GM21447 (cell line): Measurements from ENCODE around the gene ZNF775.

Source experiments
- ATAC-seq: cut with Tn5 transposase; IDR thresholded peaks from one replicate; pipeline ENCODE4 v1.9.1; 2021; ENCODE audit not compliant: unreplicated experiment

The ZNF775 gene

DNA sequence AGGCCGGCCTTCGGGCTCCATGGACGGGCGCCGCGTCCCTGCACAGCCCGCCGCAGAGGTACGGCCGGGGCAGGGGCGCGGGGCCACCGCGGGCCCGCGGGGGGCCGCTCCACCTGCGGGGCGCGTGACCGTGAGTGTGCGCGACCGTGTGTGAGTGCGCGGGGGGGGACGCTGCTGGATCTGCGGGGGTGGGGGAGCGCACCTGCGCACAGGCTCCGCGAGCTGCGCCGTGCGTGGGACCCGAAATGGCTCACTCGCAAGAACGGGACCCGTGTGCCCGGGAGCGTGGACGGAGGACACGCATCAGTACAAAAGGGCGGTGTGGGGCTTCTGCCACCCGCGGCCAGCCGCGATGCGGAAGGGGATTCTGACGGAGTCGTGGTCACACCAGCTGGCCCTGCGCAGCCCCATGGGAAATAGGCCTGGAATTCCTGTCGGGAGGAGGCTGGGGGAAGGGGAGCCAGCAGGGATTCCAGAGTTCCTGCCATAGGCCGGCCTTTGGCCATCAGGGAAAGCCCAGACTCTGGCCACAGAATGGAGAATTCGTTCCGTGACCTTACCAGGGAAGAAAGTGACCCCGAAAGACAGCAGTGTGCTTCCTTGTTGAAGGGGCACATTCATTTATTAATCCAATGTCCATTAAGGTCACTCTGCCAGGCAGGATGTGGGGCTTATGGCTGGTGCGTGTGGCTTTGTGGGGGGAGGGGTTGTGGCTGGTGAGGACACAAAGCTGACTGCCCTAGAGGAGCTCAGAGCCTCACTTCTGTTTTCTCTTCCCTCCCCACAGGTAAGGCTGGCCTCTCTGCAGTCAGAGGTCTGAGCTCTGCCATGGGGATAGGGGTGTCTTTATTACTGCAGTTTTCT, 10.0 kb upstream of the ZNF775 start:
- peak; percentile 41 for ATAC-seq

DNA sequence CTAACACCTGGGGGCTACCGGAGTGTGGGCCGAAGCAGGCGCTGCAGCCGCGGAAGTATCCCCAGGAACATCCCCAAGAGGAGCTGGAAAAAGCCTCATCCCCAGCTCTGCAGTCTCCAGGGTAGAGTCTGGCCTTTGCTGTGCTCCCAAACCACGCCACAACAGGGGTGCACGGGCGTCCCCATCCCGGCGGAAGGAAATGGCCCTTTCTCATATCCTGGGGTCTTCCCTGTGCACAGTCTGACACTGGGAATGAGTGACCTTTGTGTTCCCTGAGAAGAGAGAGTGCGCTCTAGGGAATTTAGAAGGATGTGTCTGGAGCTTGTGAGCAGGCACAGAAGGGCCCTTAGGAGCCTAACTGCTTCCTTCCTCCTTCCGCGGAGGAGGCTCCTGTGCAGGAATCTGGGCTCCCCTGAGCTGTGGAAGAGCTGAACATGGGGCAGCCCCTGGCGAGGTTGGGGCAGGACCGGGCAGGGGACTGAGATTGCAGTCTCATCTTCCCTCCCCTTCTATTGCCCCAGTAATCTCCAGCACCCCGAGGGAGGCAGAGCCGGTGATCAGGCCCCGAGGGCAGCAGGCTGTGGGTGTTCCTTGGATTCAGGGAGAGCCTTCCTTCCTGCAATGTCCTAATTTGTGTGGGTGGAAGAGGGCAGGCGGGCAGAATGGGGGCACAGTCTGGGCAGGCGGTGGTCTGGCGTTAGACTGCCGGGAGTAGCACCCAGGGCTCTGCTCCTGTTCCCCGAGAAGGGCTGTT, 9.2 kb upstream of the ZNF775 start:
- ATAC-seq, result peak; percentile 0

DNA sequence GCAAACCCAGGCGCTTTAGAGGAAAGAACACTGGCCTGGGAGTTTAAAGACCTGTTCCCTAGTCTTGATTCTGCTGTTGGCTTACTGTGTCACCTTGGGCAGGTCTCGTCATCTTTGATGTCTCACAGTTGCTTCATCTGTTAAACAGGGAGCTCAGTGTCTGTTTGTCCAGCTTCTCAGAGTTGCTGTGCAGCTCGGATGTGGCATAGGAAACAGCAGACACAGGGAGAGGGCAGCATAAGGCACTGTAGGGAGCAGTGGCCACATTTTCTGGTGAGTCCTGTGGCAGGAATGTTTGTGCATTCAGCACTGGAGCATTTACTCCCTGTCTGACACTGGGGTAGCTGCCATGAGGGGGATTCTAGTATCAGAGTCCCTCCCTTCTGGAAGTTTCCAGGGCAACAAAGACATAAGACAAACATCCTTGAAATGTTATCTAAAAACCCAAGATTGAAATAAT, 8.5 kb upstream of the ZNF775 start:
- no peak for ATAC-seq

DNA sequence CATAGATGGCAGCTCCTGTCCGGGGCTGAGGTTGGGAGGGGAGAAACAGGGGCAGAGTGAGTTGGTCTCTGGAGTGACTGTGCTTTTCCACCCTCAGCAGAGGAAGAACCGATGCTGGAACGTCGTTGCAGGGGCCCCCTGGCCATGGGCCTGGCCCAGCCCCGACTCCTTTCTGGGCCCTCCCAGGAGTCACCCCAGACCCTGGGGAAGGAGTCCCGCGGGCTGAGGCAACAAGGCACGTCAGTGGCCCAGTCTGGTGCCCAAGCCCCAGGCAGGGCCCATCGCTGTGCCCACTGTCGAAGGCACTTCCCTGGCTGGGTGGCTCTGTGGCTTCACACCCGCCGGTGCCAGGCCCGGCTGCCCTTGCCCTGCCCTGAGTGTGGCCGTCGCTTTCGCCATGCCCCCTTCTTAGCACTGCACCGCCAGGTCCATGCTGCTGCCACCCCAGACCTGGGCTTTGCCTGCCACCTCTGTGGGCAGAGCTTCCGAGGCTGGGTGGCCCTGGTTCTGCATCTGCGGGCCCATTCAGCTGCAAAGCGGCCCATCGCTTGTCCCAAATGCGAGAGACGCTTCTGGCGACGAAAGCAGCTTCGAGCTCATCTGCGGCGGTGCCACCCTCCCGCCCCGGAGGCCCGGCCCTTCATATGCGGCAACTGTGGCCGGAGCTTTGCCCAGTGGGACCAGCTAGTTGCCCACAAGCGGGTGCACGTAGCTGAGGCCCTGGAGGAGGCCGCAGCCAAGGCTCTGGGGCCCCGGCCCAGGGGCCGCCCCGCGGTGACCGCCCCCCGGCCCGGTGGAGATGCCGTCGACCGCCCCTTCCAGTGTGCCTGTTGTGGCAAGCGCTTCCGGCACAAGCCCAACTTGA, 7.8 kb upstream of the ZNF775 start:
- no peak for ATAC-seq

DNA sequence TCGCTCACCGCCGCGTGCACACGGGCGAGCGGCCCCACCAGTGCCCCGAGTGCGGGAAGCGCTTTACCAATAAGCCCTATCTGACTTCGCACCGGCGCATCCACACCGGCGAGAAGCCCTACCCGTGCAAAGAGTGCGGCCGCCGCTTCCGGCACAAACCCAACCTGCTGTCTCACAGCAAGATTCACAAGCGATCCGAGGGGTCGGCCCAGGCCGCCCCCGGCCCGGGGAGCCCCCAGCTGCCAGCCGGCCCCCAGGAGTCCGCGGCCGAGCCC, 7.2 kb upstream of the ZNF775 start:
- no peak for ATAC-seq

DNA sequence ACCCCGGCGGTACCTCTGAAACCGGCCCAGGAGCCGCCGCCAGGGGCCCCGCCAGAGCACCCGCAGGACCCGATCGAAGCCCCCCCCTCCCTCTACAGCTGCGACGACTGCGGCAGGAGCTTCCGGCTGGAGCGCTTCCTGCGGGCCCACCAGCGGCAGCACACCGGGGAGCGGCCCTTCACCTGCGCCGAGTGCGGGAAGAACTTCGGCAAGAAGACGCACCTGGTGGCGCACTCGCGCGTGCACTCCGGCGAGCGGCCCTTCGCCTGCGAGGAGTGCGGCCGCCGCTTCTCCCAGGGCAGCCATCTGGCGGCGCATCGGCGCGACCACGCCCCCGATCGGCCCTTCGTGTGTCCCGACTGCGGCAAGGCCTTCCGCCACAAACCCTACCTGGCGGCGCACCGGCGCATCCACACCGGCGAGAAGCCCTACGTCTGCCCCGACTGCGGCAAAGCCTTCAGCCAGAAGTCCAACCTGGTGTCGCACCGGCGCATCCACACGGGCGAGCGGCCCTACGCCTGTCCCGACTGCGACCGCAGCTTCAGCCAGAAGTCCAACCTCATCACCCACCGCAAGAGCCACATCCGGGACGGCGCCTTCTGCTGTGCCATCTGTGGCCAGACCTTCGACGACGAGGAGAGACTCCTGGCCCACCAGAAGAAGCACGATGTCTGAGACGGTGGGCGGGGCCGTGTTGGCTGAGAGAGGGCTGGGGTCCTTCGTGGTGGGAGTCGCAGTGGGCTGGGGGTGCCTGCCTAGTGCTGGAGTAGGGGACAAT, 6.7 kb upstream of the ZNF775 start:
- no peak for ATAC-seq

DNA sequence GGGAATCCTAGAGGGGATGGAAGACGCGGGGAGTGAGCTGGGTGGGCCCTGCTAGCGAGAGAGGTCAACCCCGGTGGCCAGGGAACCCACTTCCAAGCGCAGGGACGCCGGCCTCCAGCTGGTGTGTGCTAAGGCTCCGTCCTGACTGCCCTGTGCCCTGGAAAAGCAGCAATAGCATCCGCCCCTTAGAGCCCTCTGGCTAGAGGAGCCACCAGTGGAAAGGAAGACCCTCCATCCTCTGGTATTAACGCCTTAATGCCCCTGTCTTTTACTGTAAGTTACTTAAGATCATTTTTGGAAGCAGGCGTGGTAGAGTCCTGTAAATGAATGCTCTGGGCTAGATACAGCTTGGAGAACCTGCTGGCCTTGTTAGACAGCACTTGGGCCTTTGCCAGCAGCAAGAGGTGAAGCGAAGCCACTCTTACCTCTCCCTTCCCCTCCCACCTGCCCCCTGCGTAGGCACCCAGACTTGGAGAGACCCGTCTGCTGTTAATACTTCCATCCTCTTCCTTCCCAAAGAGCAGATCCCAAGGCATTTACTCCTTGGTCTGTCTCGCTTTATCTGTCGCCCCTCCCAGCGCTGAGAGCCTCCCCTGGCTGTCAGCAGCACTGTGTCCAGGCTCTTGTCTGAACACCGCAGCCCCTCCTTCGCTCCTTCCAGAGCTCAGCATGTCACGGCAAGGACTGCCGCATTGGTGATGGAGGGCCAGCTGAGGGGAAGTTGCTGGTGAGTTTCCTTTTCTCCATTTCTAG, 5.9 kb upstream of the ZNF775 start:
- ATAC-seq, result no peak

DNA sequence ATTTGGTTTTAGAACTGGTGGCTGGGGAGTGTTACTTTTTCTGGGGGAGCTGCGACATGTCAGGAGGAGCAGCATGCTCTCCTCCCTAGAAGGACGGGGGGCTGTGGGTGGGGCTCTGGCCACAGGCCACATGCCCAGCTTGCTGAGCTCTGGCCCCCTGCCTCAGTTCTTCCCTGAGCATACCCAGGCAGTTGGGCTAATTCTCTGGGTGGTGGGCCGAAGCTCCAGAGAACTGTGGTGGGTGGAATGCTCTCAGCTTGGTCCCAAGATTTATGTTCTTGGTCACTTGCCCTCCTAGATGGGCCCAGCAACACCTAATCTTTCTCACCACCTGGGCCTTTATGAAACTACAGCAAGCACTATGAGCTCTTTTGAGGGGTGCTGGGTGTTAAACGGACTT, 5.1 kb upstream of the ZNF775 start:
- no peak for ATAC-seq

DNA sequence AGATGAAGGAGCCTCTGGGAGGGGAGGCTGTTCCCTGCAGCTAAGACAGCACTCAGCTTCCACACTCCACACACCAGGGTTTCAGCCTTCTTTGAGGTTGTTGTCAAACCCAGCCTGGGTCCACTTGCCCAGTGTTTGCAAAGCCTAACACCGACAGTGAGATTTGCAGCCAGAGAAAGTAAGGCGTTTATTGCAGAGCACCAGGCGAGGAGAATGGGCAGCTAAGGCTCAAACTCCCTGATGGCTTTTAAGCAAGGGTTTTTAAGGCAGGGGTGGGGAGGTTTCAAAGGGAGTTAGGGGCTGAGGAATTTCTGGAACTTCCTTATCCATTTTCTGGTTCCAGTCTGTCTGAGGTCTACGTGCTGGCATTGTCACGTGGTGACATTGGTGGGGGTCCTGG, 4.7 kb upstream of the ZNF775 start:
- ATAC-seq, result no peak

DNA sequence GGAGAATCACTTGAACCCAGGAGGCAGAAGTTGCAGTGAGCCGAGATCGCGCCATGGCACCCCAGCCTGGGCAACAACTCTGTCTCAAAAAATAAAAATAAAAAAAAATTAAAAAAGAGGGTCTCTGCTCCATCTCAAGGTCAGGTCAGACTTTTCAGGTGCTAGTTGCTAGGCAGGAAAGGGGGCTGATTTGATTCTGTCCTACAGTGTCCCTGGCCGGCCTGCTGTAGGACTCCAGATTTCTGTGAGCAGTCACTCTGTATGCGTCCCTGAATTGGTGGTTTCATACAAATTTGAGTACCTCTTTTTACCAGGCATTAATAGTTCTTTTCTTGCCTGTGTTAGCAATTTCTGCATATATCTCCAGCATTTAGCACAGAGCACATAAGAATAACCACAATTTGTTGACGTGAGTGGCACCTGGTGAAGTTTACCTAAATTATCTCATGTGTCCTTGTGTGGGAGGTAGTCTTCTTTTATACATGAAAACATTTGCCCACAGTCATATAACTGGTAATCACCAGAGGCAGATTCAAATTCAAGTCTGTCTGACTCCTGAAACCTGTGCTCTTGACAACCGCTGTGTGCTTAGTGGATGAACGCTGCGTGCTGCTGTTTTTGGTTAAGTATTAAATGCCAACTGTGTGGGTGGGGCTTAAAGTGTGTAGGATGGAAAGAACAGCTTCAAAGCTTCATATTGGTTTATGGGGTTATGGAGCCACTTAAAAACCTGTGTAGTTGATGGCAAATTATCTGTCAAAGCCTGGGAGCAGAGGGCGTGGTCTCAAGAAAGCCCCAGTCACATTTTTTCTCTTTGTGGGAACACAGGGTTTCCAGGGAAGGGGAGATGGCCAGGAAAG, 3.2 kb upstream of the ZNF775 start:
- ATAC-seq, result peak; percentile 18

DNA sequence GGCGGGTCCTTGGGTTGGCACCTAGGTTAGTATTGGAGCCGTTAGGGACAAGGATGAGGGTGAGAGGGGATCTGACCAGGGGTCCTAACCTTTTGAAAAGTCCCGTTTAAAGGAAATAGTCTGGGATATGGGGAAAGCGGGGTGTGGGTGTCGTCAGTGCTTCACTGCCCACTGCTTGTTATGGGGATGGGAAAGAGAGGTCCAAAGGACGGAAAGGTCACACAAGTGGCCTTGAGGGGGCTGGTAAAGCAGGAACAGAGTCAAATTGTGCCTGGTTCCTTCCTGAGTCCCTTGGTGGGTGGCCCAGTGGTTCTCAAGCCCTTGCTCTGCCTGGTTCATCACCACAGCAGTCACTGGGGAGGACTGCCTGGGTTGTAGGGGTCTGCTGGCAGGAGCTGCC, 2.6 kb upstream of the ZNF775 start:
- no peak for ATAC-seq

DNA sequence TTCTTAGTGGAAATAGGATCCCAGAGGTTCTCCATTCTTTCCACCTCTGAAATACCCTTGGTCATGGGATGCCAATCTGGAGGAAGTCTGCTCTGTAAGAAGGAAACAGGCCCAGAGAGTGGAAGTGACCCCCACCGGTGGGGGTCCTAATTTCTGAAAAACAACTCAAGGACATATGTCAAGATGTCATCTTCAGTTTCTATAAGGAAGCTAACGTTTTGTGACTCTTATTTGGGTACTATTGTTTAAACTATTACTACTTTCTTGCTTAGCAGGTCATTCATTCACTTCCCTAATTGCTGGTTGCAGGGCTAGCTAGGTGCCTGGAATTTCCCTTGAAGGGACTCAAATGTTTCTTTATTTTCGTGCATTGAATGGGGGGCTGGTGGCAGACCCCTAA, 1.9 kb upstream of the ZNF775 start:
- ATAC-seq, result no peak

DNA sequence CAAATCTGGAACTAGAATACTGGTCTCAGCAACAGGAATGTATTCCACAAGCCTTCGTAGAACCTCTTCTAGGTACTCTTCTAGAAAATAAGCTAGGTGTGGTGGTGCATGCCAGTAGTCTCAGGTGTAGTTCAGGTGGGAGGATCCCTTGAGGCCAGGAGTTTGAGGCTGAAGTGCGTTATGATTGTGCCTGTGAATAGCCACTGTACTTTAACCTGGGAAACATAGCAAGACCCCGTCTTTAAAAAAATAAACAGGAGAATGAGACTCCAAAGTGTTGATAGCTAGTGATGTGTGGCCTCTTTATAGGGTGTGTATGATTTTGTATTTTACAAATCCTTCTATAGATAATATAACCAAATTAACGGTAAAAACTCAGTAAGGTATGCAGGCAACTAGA, 1.5 kb upstream of the ZNF775 start:
- ATAC-seq, result no peak

DNA sequence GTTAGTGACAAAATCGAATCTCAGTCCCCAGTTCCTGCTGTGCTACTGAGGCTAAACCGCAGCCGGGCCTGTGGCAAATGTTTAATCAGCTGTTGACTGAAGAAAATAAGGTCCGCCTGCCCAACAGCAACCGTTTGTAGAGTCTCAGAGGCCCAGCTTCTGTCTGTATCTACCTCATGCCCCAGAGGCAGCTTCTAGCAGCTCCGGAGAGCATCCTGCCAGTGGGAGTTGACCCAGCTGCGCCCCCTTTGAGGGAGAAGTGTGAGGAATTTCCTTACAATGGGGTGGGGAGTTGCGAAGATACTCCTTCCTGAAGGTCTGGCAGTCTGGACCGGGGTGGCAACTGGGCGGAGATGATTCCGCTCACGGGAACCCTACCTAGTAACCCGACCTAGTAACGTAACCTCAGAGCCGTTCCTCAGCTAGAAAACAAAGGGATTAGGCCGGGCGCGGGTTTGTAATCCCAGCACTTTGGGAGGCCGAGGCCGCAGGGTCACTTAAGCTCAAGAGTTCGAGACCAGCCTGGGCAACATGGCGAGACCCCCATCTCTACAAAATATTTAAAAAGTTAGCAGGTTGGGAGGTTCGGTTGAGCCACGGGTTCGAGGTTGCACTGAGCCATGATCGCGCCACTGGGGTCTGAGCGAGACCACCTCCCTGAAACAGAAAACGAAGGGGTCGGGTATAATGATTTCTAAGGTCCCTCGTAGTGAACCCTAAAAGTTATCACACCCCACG, 846 bp upstream of the ZNF775 start:
- ATAC-seq, result no peak

DNA sequence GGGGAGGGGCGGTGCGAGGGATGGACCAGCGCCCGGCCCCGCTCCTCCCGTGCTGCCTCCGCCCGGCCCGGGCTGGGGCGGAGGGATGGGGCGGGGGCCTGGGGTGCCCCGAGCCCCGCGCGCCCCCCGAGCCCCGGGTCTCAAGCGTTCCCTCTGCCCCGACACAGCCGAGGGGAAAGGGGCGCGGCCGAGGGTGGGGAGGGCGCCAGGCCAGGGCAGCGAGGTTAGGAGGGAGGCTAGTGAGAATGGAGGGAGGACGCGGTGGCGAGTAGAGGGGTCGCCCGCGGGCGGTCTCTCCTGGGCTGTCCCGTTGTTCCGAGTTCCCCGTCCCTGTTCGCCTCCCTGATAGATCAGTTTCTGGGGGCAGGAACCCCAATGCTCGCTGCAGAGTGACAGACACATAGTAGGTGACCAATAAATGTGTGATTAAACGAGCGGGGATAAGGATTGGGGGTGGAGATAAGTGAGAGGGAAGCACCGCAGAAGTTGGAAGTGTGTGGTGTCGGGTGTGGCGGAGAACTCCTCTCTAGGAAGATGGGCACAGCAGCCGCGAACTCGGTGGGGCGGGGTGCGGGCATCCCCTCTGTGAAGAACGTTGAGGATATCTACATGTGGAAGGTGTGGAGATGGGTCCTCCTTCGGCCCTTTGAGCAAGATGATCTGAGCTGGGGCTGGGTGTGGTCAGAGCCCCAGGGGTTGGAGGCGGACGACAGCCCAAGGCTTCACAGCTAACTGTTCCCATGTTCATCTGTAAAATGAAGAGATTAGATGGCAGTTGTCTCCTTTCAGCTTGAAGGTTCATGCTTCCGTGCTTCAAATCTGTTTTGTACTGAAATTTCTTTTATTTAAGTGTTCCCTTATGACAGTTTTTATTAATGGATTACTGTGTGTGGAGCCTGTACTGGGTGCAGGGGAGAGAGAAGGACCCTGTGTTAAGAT, 580 bp downstream of the ZNF775 start:
- ATAC-seq, result no peak

DNA sequence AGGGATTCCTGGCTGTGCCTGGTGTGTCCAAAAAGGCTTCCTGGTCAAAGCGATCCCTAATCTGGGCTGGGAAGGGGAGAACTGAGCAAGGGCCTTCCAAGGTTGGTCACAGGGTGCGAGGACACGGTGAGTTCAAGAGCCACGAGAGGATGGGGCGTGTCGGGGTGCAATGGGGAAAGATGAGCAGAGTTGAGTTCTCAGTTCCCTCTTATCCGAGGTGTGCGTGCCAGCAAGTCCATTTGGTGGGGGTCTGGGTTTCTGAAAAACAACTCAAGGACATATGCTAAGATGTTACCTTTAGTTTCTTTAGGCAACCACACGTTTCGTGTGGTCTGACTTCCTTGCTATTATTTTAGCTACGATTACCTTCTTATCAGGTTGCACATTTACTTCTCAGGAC, 1.3 kb downstream of the ZNF775 start:
- peak; percentile 9 for ATAC-seq

DNA sequence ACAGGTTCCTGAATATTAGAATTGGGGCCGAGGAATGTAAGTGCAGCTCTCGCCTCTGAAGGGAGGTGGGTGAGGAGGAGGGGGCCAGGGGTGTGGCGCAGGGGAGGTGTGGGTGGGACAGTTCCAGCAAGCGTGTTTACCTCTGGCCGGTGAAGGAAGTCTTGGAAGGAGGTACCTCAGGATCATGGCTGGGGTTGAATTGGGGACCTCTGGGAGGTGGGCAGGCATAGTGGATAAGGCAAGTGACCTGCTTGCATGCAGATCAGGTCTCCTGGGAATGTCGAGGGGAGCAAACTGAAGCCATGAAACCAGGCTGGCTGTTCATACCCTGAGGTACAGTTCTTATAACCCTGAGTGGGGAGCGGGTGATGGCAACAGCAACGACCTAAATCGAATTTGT, 2.0 kb downstream of the ZNF775 start:
- ATAC-seq, result no peak

DNA sequence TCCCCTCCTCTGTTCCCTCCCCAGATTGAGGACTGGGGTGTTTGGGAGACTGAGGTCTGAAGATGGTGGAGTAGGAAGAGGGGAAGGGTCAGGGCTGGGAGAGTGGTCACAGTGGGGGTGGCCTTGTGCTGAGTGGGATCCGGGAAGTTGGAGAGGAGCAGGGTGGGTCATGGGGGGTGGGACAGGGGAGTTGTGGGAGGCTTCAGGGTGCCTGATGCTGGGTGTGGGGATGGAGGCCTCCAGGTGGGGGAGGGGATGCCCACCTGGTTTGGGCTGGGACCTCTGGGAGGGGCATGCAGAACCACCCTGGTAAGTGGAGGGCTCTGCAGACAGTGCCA, 2.6 kb downstream of the ZNF775 start:
- no peak for ATAC-seq
